HL-60/S4 (cell line): Measurements from ENCODE around the gene DPPA4.
"Not testable (repeated sequence)": the region's sequence is repeated elsewhere in the genome, so short reads cannot be mapped to it uniquely, and the experiment has no call there.

ENCODE experiments used
- in situ Hi-C: fragments of 300-500 bp; cut with MboI; formaldehyde crosslinking; loops from 2 replicates; pipeline ENCODE4 v1.14.3; 2022; ENCODE audit warnings: low sequenced_read_pairs

DPPA4 gene, protein sequence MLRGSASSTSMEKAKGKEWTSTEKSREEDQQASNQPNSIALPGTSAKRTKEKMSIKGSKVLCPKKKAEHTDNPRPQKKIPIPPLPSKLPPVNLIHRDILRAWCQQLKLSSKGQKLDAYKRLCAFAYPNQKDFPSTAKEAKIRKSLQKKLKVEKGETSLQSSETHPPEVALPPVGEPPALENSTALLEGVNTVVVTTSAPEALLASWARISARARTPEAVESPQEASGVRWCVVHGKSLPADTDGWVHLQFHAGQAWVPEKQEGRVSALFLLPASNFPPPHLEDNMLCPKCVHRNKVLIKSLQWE

DNA sequence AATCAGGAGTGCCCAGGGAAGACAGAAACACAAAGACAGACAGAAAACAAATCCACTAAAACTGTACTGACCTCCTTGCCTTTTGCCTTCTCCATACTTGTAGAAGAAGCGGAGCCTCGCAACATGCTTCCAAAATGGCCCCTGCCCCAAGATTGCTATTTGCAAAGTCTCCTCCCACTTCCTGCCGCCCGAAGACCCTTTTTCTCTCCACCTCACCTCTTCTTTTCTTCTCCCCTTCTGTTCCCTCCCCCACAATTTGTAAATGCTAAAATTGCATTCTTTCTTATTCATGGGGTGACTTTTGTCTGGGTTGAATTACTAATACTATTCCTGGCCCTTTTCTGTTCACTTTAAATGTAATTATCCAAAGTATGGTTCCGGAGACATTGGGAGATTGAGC, at the start of gene DPPA4:
Gene DPPA4, minus strand, starts transcription at position 154 of the 400 bp plus-strand sequence. Its CDS starts 29 bp downstream, at position 125.
- in situ Hi-C loops = no loop called here

DNA sequence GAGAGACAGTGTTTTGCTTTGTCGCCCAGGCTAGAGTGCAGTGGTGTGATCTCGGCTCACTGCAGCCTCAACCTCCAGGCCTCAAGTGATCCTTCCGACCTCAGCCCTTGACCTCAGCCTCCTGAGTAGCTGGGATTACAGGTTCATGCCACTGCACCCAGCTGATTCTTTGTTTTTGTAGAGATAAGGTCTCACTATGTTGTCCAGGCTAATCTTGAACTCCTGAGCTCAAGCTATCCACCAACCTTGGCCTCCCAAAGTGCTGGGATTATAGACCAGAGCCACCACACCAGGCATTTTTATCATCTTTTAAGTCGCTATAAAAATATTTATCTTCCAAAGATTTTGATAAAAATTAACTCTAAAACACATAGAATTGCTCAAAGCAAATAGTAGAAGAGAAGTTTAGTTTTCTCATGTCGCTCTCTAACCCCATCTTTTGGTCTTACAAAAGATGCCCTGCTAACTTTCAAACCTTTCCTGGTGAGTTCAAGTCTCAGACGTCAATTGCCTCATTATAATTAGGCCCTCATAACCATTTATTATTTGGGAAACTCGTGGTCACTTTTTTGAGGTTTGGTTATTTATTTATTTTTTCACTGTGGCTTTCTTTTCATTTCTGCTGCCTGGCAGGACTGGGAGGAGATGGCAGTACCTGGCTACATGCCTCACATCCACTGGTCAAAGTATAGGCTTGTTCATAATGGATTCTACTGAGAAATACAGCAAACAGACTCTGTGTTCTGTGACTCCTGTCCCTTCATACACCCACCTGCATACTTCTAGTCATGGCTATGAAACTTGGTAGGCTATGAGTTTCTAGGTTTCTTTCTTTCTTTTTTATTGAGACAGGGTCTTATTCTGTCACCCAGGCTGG, 48.3 kb upstream of the DPPA4 start:
- in situ Hi-C loops = no loop called here

DNA sequence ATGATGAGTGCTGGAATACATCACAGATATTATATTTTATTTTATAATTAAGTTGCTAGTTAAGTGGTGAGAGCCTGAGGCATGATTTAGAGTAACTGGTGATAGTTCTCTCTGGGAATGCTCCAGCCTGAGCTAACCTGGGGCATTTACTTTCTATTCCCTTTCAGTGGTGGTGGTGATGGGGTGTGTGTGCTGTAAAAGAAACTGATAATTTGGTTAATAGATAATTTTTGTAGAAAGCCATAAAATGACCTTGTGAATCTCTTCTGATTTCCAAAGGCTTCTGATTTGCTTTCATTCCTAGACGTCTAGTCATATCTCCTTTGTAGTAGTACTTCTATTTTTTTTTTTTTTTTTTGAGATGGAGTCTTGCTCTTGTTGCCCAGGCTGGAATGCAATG, 46.8 kb upstream of the DPPA4 start:
- in situ Hi-C loops = no loop called here

DNA sequence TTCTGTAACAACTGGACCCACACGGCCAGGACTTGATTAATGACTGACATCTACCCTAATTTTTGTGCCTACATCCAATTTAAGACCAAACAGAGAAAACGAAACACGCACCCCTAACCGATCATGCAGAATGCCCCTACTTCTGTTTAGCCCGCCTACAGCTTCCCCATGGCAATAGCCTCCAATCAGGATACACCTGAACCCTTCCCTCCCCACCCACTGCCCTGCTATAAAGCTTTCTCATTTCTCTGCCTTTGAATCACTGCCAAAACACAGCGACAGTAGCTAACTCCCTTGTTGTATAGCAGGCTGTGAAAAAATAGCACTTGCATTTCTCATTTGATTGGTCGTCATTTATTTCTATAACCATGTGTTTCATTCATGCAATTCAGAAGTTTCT, 45.2 kb upstream of the DPPA4 start:
- in situ Hi-C loops = no loop called here

DNA sequence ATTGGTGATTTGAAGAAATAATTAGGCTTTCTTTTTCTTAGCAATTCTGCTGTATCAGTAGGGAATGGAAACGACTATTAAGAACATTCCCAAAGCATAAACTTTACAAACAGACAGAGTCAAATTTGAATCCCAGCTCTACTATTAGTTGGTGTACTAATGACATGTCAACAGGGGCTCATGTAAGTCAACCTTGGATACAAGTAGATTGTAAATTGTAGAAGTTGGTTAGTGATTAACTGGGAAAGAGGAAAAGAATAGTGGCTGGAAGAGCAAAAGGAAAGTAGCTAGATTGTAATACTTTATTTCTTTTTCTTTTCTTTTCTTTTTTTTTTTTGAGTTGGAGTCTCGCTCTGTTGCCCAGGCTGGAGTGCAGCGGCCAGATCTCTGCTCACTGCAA, 38.6 kb upstream of the DPPA4 start:
- in situ Hi-C loops = no loop called here

DNA sequence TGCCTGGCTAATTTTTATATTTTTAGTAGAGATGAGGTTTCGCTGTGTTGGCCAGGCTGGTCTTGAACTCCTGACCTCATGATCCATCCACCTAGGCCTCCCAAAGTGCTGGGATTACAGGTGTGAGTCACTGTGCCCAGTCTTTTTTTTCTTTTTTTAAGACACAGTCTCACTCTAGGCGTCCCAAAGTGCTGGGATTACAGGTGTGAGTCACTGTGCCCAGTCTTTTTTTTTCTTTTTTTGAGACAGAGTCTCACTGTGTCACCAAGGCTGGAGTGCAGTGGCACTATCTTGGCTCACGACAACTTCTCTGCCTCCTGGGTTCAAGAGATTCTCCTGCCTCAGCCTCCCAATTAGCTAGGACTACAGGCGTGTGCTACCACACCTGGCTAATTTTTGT, 37.1 kb upstream of the DPPA4 start:
- in situ Hi-C loops = not testable (repeated sequence)

DNA sequence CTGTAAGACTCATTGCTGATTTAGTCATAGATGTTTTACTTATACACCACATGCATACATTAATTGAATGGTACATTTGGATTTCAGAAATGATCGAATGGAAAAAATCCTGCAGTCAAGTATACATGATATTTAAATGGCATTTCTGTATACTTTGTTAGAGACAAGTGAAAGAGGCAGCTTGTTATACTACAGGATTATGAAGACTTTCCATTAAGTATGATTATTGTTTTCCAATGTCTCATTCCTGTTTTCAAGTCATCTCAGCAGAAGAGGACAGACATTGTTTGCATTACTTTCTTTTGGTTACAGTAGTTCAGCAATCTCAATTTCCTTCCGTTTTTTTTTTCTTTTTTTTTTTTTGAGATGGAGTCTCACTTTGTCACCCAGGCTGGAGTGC, 36.6 kb upstream of the DPPA4 start:
- in situ Hi-C loops = no loop called here

DNA sequence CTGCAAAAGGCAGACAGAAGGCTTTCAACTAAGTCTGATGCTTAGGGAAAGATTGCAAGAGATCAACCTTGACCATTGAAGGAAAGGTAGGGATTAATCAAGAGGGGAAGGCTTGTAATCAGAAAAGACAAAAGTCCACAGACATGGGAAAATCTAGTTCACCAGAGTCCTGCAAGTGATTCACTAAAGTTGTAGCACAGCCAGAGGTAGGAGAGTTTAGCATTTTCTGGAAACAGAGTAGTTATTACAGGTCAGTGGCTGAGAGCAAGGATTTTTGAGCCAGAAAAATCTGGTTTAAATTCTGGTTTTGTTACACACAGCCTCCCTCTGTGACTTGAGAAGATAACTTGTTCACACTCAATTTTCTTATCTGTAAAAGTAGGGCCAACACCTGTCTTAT, 35.3 kb upstream of the DPPA4 start:
- in situ Hi-C loops = no loop called here

DNA sequence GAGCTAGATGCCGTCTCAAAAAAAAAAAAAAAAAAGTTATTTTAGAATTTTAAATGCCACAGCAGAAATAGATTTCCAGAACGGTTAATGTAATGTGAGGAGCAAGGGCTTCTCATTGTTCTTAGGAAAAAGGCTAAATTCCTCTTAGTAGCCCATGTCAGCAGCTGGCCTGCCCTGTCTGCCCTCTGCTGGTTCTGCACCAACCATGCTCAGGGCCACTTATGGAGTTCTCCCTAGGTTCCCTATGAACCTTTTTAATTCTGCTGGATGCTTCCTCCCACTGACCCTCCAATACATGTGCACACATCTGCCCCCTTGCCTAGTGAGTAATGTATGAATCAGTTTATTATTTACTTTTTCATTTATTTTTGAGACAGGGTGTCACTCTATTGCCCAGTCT, 32.2 kb upstream of the DPPA4 start:
- in situ Hi-C loops = no loop called here

DNA sequence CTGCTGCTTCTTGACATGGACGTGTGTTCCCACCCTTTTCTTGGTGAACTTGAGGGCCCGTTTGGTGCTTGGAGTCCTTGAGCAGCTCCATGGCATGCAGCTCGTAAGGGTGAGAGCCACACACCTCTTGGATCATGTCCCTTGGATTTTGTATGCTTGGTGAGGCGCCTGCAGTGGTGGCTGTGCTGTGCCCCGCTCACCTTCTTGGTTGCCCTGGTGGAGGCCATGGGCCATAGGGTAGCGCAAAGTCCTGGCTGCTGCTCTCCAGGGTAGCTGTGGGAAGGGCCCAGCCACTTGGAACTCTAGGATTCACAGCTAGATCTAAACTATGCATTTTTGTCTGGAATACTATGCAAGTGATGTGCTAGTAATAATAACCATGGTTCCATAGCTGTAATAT, 26.7 kb upstream of the DPPA4 start:
- in situ Hi-C loops = no loop called here

DNA sequence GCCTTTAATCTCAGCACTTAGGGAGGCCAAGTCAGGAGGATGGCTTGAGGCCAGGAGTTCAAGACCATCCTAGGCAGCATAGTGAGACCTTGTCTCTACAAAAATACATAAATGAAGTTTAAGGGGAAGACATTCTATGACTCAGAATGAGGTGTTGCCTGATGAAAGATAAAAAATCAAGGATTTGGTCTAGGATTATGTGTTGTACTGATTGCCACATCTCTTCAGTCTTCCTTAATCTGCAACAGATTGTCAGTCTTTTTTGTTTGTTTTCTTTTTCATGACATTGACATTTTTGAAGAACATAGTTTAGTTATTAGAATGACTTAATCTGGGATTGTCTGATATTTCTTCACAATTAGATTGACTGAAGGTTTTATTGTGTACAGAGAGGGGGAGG, 26.3 kb upstream of the DPPA4 start:
- in situ Hi-C loops = no loop called here

DNA sequence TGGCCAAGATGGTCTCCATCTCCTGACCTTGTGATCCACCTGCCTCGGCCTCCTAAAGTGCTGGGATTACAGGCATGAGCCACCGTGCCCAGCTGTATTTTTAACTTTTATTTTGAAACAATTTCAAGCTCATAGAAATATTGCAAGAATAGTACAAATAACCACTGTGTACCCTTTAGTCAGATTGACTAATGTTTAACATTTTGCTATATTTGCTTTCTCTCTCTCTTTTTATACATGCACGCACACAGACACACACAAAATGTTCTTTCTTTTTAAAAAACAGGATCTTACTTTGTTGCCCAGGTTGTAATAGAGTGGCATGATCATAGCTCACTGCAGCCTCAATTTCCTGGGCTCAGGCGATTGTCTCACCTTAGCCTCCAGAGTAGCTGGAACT, 25.5 kb upstream of the DPPA4 start:
- in situ Hi-C loops = no loop called here

DNA sequence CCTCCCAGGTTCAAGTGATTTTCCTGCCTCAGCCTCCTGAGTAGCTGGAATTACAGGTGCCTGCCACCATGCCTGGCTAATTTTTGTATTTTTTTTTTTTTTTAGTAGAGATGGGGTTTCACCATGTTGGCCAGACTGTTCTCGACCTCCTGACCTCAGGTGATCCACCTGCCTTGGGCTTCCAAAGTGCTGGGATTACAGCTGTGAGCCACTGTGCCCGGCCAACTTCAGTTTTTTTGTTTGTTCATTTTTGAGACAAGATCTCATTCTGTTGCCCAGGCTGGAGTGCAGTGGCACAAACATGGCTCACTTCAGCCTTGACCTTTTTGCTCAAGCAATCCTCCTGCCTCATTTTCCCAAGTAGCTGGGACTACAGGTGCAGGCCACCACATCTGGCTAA, 21.5 kb upstream of the DPPA4 start:
- in situ Hi-C loops = not testable (repeated sequence)

DNA sequence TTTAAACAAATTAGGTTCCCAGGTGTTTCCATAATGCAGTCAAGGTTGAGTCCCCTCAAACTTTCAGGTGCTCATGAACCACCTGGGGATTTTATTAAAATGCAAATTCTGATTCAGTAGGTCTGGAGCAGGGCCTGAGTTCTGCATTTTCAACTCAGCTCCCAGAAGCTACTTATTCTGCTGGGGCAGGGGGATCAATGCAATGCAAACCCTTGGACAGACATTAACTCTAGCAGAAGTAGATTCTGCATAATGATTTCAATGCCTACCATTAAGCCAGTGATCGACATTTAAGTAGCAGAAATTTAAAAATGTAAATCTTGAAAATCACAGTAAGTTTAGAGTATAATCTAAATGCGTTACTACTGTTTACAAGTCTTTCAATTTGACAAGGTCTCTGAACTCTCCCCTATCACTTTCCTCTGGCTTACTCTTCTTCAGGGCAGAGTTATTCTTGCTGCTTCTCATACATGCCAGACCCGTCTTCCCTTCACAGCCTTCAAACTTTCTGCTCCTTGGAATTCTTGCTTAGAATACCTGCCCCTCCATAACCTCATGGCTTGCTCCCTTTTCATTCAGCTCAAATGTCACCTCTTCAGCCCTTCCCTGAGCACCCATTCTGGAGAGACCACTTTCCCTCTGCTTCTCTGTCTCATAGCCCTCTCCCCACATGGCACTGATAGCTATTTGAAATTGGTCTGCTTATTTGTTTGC, 19.3 kb upstream of the DPPA4 start:
- in situ Hi-C loops = no loop called here

DNA sequence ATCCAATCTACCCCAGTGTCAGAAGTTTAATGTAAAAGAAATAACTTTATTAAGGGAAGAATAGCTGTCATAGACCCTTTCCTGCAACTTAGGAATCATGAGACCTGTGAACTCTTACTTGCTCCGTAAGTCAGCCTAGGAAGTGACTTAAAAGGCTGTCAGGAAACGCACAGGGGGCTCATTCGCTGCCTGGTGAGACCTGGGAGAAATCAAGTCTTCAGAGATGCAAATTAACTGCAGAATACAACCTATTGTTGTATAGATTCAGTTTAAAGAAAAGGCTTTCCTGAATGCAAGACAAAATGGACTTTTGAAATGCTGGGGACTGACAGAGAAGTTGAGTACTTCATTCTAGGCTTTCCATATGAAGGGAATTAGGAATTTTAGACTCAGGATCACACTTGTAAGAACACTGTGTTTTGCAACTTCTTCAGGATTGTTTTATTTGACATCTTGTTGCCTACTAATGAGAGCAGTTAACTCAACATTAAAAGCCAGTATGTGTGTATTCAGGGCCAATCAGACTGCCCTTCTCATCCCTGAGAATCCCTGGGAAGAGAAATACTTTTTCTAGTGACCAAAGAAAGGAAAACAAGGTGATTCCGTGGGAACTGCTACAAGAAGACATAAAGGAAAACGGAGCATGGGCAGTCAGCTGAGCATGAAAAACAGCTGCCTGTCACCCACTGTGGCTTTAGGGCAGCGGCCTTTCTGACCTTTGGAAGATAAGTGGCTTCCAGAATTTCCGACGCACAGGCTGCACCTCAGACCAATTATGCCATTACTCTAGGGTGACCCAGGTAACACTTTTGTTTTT, 18.5 kb upstream of the DPPA4 start:
- in situ Hi-C loops = no loop called here

DNA sequence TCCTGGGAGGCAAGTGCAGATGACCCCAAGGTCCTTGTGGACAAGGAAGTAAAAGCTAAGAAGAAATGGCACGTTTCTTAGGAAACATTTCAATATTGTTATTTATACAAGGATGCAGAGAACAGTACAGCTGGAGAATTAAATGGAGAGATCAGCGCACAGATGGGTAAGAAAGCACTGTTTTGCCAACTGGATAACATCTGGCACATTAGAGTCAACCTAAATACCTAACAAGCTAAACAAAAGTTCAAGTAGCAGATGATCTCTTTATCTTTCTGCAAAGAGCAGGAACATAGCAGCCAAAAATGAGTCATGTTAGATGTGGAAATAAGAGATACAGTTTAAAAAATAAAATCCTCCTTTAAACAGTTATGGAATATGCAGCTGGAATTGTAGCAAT, 15.7 kb upstream of the DPPA4 start:
- in situ Hi-C loops = no loop called here

DNA sequence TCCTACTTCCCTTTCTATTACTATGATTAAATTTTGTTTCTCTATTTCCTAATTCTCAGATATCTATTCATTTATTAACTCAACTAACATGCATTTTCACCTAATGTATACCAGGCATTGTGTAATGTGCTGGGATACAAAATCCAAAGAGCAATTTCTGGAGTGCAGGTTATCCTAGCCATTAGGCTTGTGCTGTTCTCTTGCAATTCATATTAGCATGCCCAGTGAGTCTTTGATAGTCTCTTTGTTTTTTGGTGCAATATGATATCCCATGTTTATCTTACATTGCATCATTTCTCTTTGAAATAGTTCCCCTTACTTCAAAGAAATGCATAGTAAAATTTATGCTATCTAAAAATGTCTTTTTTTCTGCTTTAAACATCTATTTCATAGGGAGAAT, 13.9 kb upstream of the DPPA4 start:
- in situ Hi-C loops = no loop called here

DNA sequence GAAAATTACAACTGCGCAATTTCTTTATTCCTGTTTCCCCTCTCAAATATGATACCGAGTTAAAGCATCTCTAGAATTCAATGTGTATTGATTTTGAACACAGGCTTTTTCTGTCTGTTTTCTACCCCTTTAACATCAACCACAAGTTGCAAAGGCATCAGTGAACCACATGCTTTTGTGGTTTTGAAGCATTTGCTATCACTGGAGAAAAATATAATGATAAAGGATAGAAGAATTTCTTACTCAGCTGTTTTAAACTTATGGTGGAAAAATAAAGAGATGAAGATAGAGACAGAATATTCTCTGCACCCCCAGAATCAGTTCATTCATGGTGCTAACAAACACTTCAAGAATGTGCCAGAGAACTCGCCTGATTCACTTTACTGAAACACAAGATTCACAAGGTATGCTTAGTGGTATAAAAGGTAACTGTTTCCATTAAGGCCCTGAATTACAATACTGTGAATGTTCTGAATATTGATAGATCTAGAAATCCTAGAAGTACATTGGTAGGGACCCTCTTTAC, 9.5 kb upstream of the DPPA4 start:
- in situ Hi-C loops = no loop called here

DNA sequence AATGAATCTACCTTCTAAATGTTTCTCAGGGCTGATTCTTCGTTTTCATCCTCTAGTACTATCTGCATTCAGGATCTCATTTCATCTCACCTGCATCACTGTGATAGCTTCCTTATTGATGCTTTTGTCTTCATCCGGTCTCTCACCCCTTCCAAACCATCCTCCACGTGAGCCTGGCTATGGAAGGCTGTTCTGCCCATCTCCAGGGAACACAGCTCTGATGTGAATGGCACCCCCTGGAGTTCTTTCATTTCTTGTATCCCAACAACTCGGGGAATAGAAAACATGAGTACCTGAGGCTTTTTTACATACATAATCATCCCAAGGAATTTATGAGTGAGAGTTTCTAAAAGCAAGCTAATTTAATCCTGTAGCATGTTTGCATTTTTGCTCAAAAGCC, 8.8 kb upstream of the DPPA4 start:
- in situ Hi-C loops = no loop called here
